ENCODE measurements around the gene VMAC.
"Not testable (repeated sequence)": the region's sequence is repeated elsewhere in the genome, so short reads cannot be mapped to it uniquely, and the experiment has no call there.

Gene VMAC

GRCh38 chr19:5883157-5883873, 21.4 kb upstream of the VMAC start:
- DNase-seq (ENCODE audit: extremely low spot score, insufficient read length, low read depth); FAIRE-seq: not testable (repeated sequence)

DNA sequence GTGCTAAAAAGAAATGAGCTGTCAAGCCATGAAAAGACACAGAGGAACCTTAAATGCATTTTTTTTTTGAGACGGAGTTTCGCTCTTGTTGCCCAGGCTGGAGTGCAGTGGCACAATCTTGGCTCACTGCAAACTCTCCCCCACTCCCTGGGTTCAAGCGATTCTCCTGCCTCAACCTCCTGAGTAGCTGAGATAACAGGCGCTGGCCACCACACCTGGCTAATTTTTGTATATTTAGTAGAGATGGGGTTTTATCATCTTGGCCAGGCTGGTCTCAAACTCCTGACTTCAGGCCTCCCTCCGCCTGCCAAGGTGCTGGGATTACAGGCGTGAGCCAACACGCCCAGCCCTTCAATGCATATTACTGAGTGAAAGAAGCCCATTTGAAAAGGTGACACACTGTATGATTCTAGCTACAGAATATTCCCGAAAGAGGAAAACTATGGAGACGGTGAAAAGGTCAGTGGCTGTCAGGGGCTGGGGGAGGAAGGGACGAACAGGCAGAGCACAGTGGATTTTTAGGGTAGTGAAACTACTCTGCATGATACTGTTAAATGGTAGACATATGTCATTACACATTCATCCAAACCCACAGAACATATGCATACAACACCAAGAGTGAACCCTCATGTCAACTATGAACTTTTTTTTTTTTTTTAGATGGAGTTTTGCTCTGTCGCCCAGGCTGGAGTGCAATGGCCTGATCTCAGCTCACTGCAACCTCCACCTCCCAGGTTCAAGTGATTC, 20.4 kb upstream of the VMAC start:
- DNase-seq (ENCODE audit: extremely low spot score, insufficient read length, low read depth); FAIRE-seq: not testable (repeated sequence)

DNA sequence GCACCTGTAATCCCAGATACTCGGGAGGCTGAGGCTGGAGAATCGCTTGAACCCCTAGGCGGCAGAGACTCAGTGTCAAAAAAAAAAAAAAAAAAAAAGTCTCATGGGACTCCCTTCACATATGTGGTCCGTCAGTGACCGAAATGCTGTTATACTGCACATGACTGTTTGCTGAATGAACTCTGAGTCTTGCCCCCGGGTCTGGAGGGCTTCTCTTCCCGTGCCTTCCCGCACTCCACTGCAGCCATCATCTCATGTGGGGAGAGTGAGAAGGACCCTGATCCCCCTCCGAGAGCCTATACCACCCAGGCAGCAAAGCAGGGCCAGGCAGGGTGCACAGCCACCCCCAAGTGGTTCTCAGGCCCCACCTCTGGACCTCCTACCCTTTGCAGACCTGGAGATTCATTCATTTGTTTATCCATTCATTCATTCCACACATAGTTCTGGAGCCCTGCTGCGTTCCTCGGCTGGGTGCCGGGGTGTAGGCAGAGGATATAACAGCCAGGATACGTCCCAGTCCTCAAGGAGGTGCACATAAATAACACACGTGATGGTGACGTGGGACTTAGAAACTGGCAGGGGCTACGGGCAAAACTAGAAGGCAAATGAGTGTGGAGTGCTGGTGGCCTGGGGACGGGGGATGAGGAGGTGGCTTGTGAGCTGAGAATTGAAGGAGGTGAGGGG, 15.2 kb upstream of the VMAC start:
- DNase-seq (ENCODE audit: extremely low spot score, insufficient read length, low read depth) = no peak
- no peak for FAIRE-seq

- DNase-seq (ENCODE audit: extremely low spot score, insufficient read length, low read depth) = no peak
- no peak for FAIRE-seq
Observed at GRCh38 chr19:5890099-5890498, 14.6 kb upstream of the VMAC start.

- DNase-seq (ENCODE audit: extremely low spot score, insufficient read length, low read depth) (no peak), FAIRE-seq (no peak)
Observed at GRCh38 chr19:5891572-5891937, 13.1 kb upstream of the VMAC start.

DNA sequence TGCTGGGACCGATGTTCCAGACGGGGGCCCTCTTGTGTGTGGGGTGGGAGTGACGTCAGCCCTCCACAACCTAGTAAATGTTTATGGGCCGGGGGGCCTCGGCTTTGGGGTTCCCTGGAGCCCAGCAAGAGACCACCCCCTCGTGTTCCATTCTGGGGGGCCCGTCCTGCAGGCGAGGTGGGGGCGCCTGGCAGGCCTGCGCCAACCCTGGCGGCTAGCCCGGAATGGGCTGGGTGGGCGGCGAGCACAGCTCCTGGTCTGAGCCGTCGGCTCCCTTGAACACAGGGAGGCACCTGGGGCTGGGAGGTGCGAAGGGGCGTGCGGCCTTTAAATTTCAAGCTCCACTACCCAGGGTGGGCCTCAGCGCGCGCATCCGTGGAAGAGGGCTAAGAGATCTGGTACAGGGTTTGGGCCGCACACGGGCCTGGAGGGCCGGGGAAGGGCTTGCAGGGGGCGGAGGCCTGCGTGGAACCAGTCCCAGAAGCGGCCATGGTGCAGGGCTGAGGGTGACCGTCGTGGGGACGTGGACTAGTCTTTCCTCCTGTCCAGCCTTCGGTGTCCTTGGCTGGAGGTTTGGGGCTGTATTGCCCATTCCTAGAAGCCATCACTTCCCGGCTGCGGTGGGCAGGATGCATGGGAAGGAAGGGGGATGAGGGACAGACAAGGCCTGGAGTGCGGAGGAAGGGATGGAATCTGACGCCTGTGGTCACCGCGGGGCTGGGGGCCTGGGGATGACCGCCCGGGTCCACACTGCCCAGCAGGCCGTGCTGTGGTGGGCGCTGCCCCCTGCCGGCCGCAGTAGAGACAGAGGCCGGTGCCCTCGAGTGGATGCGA, 12.5 kb upstream of the VMAC start:
- DNase-seq (ENCODE audit: extremely low spot score, insufficient read length, low read depth) = no peak
- FAIRE-seq = no peak

- DNase-seq (ENCODE audit: extremely low spot score, insufficient read length, low read depth) (no peak), FAIRE-seq (no peak)
Observed at GRCh38 chr19:5892772-5893275, 11.8 kb upstream of the VMAC start.

DNA sequence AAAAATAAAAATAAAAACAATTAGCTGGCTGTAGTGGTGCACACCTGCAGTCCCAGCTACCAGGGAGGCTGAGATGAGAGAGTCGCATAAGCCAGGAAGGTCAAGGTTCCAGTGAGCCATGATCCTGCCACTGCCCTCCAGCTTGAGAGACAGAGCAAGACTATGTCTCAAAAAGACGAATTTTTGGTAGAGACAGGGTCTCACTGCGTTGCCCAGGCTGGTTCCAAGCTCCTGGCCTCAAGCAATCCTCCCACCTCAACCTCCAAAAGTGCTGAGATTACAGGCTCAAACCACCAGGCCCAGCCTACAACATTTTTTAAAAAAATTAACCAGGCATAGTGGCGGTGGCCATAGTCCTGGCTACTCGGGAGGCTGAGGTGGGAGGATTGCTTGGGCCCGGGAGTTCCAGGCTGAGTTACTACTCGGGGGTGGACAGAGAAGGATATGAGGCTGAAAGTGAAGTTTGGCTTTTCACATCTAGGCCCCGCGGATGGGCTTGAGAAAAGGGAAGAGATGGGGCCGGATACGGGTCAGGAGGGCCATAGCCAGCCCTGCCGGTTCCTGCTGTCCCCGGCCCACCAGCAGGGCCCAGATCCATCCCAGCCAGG, 11.3 kb upstream of the VMAC start:
- no peak for DNase-seq (ENCODE audit: extremely low spot score, insufficient read length, low read depth)
- FAIRE-seq = no peak

GRCh38 chr19:5893907-5894703, 10.6 kb upstream of the VMAC start:
- DNase-seq (ENCODE audit: extremely low spot score, insufficient read length, low read depth) (no peak), FAIRE-seq (no peak)

GRCh38 chr19:5894704-5895349, 9.8 kb upstream of the VMAC start:
- no peak for DNase-seq (ENCODE audit: extremely low spot score, insufficient read length, low read depth)
- FAIRE-seq = no peak

DNA sequence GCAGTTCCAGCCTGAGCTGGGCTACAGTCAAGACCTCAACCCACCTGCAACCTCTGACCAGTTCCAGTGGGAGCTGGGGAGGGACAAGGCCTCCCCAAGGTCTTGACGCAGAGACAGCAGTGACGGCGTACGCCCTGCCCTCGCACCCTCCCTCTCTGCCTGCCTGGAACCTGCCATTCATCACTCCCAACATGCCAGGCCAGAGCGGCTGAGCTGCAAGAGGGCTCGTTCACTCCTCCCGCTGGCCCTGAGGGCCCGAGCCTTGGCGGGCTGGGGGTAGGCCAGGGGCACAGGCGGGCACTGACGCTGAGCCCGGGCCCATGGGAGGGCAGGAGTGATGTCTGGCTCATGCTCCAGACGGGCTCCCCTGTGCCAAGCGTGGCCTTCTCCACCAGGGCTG, 9.3 kb upstream of the VMAC start:
- no peak for FAIRE-seq

GRCh38 chr19:5895890-5896289, 8.8 kb upstream of the VMAC start:
- no peak for DNase-seq (ENCODE audit: extremely low spot score, insufficient read length, low read depth)
- no peak for FAIRE-seq

More for the DNA sequence above, 9.3 kb upstream of the VMAC start:
- DNase-seq (ENCODE audit: extremely low spot score, insufficient read length, low read depth) = no peak

DNA sequence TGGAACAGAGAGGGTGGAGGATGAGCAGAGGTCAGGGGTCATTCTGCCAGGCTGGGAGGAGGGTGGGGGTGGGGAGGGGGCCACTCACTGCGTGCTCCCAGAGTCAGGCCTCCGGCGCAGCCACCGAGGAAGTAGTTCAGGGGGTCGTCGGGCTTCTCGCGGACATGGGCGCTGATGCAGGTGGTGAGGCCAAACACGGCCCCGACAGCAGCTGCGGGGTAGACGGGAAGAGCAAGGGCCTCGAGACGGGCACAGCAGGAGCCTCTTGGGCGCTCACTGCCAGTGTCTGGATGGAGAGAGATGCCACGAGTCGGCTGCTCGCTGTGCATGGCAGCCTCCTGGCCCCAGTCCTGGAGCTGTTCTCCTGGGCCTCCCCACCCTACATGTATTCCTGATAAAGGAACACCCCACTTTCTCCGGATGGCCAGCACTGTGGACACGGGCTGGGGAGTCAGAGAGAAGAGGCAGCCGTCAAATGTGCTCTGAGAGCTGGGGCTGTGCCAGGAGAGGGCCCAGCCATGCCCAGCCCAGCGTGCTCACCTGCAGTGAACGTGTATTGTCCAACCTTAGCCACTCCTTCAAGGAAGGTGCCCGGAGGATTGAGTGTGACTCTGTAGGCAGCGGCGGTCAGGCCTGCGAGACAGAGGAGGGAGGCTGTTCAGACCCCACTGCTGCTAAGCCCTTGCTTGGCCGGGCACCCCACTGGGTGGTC, 8.2 kb upstream of the VMAC start:
- no peak for FAIRE-seq
- DNase-seq (ENCODE audit: extremely low spot score, insufficient read length, low read depth) = no peak

DNA sequence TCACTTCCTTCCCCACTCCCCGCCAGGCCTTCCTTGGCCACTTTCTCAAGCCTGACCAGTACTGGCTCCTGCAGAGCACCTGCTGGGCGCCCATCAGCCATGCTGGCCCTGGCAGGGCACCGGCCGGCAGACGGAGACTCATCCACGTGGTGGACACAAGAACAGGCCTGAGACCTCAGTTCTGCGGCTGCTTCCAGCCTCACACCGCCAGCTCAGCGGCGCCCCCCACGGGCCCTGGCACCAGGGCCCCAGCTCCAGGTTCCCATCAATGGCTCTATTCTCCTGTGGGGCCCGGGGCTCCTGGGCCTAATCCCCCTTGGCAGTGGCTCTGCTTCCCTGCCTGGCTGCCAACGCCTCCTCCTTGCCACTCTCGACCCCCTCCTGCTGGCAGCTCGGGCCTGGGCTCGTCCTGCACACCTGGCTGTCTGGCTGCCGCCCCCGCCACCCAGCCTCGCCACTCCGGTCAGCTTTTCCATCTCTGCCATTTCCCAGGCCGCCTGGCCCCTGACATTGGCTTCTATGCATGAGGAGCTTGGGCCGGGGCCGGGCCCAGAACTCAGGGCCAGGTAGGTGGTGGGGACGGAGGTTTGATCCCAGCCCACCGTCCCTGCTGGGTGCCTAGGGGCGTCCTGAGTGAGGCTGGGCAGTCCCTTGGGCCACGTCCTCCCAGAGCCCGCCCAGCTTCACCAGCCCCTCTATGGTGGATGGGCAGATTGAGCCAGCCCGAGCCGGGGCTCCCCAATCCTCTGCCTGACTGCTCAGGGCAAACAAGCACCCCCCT, 7.3 kb upstream of the VMAC start:
- no peak for DNase-seq (ENCODE audit: extremely low spot score, insufficient read length, low read depth)
- no peak for FAIRE-seq

GRCh38 chr19:5899728-5900526, 4.7 kb upstream of the VMAC start:
- FAIRE-seq (no peak), DNase-seq (ENCODE audit: extremely low spot score, insufficient read length, low read depth) (no peak)

DNA sequence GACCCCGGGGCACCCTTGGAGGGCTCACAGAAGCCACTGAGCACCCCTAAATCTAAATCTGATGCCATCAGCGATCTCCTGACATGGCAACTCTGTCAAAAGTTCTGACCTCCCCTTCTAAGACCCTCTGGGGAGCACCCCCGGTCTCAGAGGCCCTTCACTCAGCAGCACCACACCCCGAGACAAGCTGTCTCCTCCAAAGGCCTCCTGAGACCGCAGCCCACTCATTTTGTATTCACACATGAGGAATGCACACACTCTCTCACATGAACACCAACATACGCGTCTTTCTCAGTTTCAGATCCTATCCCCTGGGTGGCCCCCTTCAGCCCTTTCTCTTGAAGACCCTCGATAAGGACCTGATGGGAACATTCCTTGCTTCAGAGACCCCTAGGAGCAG, 3.7 kb upstream of the VMAC start:
- FAIRE-seq (no peak), DNase-seq (ENCODE audit: extremely low spot score, insufficient read length, low read depth) (no peak)

All from GM18507 (cell line).